Activated CD4-positive, alpha-beta T cell treated with anti-CD3 and anti-CD28 coated beads for 48 hours (primary cell): ENCODE data around the gene HIRIP3.

Source experiments
- DNase-seq: peaks from one replicate; pipeline ENCODE4 v3.0.0-alpha.2; 2020

Gene HIRIP3

DNA sequence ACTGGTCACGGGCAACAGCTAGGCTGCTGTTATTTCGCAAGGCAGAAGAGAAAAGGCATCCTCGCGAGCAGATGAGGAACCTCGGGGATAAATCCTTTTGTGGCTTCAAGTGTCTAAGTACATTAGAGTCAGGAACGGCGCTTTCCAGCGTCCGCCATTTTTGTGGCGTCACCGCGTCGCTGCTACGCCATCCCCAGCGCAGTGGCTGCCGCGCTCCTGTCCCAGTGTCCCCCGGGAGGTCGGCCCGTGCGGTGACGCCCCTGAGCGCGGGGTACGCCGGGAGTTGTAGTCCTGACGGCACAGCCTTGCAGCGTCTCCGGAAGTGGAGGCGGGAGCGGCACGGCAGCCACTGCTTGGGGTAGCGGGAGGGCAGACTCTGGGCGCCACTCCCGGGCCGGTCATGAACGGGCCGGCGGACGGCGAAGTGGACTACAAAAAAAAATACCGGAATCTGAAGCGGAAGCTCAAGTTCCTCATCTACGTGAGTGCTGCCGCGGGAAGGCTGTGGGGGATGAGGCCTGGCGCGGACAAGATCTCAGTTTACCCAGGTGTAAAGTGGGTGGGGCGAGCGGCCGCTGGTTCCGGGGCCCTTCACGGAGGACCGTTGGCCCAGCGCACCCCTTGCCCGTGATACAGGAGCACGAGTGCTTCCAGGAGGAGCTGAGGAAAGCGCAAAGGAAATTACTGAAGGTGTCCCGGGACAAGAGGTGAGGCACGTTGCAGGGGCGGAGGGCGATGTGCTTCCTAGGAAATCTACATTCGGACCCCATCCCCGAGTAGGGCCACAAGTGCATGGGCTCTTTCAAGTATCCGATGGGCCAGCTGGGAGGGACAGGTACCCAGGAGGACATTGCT, 721 bp upstream of the HIRIP3 start, which contains the start of gene INO80E:
INO80E (plus strand) TSS at position 331 of the 855 bp plus-strand sequence; CDS start at position 401, 70 bp downstream.
- DNase-seq: peak; percentile 100

DNA sequence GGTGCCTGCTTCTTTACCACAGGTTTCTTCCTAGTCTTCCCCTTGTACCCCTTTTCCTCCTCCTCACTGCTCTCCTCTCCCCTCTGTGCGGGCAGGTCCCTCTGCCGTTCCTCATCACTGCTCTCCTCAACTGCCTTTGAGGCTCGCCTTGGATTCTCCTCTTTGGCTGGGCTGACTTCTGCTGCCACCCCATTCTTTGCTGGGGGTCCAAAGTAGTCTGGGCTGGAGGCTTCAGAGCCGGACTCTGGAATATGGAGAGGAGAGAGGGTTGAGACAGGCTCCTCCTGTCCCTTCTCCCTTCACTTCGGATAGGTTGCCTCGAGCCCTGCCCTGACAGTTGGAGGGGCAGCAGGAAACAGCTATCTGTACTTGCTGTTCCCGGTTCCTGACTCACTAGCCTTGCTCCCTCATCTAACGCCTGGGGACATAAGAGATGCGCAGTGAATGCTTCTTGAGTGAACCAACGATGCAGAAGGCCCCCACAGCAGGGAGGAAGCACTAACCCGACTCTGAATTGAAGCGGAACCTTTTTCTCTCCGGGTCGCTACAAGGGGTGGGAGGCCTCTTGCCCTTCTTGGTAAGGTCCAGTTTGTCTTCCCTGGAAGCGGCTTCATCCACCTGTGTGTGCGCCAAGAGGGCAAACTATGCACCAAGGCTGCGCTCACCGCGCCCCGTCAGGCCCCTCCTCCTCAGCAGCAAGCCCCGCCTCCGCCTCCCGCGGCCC, 655 bp downstream of the HIRIP3 start:
- DNase-seq: peak; percentile 85

DNA sequence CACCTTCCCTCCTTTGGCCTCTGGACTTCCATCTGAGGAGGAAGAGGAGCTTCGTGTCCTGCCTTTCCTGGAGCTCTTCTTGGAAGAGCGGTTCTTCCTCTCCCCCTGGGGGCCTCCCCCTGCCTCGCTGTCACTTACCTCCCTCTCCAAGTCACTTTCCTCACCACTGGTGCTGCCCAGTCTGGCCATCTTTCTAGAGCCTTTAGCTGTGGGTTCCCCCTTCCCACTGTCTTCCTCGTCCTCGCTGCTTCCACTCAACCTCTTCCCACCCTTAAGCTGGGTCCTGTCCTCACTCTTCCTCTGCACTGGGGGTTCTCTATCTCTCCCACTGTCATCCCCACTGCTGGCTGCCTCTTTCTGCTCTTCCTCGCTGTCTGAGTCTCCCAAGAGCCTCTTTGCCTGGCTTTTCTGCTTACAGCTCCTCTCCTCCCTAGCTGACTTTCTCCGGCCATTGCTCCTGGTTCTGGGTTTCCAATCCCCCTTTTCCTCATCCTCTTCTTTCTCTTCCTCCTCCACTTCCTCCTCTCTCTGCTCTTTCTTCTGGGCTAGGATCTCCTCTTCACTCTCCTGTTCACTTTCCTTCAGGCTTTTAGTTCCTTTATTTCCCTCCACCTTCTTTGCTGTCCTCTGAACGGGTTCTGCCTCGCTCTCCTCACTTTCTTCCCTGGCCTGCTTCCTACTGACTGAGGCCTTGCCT, 1.4 kb downstream of the HIRIP3 start:
- no peak for DNase-seq

- DNase-seq: no peak
These were observed 2.1 kb downstream of the HIRIP3 start for GRCh38 chr16:29993191-29993902.

- no peak for DNase-seq
These were observed 3.0 kb downstream of the HIRIP3 start for GRCh38 chr16:29992344-29992967.

DNA sequence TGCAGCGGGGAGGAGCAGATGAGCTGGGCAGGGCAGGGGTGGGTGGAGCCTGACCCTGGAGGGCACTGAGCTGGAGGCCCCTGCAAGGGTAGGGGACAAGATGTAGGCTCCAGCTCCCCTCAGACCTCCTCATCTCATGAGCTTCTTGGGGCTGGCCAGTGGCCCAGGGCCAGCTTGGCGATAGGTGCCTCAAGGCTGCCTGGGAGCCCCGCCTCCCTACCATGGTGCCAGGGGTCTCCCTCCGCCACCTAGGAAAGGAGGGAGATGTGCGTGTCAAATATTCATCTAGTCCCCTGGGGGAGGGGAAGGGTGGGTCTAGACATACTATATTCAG, 3.9 kb downstream of the HIRIP3 start:
- DNase-seq: no peak

DNA sequence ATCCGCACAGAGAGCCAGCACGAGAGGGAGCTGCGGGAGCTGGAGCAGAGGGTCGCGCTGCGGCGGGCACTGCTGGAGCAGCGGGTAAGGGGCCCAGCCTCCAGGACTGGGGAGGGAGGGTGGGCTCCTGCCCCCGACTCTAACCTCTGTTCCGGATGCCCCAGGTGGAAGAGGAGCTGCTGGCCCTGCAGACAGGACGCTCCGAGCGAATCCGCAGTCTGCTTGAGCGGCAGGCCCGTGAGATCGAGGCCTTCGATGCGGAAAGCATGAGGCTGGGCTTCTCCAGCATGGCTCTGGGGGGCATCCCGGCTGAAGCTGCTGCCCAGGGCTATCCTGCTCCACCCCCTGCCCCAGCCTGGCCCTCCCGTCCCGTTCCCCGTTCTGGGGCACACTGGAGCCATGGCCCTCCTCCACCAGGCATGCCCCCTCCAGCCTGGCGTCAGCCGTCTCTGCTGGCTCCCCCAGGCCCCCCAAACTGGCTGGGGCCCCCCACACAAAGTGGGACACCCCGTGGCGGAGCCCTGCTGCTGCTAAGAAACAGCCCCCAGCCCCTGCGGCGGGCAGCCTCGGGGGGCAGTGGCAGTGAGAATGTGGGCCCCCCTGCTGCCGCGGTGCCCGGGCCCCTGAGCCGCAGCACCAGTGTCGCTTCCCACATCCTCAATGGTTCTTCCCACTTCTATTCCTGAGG, 4.4 kb downstream of the HIRIP3 start:
- no peak for DNase-seq

GRCh38 chr16:29990034-29990433, 5.4 kb downstream of the HIRIP3 start:
- DNase-seq: no peak

- DNase-seq: no peak
These were observed 6.1 kb downstream of the HIRIP3 start for GRCh38 chr16:29989111-29989858.

- no peak for DNase-seq
These were observed 6.9 kb downstream of the HIRIP3 start for GRCh38 chr16:29988346-29989075.

DNA sequence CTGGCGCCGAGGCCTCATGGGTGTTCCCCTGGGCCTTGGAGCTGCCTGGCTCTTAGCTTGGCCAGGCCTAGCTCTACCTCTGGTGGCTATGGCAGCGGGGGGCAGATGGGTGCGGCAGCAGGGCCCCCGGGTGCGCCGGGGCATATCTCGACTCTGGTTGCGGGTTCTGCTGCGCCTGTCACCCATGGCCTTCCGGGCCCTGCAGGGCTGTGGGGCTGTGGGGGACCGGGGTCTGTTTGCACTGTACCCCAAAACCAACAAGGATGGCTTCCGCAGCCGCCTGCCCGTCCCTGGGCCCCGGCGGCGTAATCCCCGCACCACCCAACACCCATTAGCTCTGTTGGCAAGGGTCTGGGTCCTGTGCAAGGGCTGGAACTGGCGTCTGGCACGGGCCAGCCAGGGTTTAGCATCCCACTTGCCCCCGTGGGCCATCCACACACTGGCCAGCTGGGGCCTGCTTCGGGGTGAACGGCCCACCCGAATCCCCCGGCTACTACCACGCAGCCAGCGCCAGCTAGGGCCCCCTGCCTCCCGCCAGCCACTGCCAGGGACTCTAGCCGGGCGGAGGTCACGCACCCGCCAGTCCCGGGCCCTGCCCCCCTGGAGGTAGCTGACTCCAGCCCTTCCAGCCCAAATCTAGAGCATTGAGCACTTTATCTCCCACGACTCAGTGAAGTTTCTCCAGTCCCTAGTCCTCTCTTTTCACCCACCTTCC, 7.9 kb downstream of the HIRIP3 start:
- DNase-seq: no peak

DNA sequence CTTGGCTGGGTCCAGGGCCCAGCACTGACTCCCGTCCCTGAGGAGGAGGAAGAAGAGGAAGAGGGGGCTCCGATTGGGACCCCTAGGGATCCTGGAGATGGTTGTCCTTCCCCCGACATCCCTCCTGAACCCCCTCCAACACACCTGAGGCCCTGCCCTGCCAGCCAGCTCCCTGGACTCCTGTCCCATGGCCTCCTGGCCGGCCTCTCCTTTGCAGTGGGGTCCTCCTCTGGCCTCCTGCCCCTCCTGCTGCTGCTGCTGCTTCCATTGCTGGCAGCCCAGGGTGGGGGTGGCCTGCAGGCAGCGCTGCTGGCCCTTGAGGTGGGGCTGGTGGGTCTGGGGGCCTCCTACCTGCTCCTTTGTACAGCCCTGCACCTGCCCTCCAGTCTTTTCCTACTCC, 8.5 kb downstream of the HIRIP3 start:
- DNase-seq: no peak

GRCh38 chr16:29986231-29986630, 9.2 kb downstream of the HIRIP3 start:
- no peak for DNase-seq

- DNase-seq: no peak
These were observed 10.1 kb downstream of the HIRIP3 start for GRCh38 chr16:29985271-29985811.

DNA sequence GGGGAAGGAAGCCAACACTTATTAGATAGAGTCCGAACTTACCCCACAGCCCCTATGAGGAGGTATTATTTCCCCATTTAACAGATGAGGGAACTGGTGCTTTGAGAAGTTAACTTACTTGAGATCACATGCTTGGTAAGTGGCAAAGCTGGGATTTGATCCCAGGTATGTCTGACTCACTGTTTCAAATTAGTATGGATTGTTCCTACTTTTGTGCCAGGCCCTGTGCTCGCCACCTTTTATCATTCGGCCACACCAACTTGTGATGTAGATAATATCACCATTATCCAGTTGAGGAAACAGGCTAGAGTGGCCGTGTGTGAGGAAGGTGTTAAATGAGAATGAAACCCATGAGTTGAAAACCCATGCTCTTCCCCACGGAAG, 10.7 kb downstream of the HIRIP3 start:
- DNase-seq: no peak

DNA sequence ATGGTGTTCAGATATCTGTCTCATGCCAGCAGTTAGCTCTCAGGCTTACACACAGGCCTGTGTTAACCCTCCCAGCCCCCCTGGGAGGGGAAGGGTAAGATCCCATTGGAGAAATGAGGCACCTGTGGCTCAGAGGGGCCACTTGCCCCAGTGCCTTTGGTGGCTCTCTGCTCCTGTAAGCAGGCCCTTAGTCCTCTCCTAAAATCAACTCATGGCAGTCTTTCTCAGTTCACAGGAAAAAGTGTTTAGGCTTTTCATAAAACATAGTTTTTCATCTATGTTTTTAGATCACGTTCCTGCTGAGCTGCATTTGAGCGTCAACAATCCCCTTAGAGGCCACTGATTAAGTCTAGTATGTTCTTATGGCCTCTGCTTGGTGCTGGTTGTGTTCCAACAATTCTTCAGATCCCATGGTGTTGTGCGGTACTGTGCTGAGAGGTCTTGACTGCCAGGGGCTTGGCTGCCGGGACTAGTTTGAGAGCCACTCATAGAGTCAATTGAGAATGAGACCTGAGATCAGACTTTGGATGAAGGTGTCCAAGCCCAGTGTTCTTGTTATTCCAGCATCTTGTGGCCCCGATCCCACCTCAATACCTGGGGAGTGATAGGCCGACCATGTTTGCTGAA, 11.2 kb downstream of the HIRIP3 start:
- no peak for DNase-seq

DNA sequence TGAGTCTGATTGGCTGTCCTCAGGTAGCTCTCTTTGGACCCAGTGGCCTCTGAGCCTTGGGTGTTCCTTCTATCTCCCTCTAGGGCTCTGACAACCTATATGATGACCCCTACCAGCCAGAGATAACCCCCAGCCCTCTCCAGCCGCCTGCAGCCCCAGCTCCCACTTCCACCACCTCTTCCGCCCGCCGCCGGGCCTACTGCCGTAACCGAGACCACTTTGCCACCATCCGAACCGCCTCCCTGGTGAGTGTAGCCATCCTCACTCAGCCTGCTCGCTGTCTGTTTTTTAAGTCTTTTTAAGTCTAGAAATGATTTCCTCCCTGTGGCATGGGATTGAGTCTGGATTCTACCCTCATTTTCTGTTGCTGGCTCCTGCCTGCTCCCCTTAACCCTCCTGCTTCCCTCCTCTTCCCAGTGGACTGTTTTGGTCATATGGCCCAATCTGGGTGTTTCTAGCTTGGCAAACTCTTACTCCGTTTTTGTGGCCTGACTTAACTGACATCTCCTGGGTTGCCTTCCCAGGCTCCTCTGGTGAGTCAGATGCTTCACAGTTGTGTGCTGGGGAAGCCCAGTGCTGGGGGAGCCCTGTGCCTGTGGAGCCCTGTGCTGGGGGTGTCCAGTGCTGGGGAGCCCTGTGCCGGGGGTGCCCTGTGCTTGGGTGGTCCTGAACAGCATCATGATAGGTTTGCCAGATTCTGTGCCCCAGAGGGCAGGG, 11.8 kb downstream of the HIRIP3 start:
- DNase-seq: no peak
